Epithelial cell of umbilical artery (primary cell): ENCODE results near the gene GGT7. TPM values are rescaled to one million over a fixed set of nuclear protein-coding genes. Genes with fewer than 3 reads are reported as not detected.

Experiments used
- total RNA-seq: library from RNA; depleted of rRNA; stranded (reverse); fragments of >200 nt; gene quantifications from 2 replicates; pipeline ENCODE4 v1.2.3, GENCODE V29; 2014

Gene GGT7, protein sequence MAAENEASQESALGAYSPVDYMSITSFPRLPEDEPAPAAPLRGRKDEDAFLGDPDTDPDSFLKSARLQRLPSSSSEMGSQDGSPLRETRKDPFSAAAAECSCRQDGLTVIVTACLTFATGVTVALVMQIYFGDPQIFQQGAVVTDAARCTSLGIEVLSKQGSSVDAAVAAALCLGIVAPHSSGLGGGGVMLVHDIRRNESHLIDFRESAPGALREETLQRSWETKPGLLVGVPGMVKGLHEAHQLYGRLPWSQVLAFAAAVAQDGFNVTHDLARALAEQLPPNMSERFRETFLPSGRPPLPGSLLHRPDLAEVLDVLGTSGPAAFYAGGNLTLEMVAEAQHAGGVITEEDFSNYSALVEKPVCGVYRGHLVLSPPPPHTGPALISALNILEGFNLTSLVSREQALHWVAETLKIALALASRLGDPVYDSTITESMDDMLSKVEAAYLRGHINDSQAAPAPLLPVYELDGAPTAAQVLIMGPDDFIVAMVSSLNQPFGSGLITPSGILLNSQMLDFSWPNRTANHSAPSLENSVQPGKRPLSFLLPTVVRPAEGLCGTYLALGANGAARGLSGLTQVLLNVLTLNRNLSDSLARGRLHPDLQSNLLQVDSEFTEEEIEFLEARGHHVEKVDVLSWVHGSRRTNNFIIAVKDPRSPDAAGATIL
- 3.2 and 3.9 TPM in 2 replicates for total RNA-seq

GRCh38 chr20:34872622-34873224 lies at the start of gene GGT7:
Gene GGT7, minus strand, starts transcription at chr20:34872856. Its CDS starts 41 bp downstream, at chr20:34872815.

DNA sequence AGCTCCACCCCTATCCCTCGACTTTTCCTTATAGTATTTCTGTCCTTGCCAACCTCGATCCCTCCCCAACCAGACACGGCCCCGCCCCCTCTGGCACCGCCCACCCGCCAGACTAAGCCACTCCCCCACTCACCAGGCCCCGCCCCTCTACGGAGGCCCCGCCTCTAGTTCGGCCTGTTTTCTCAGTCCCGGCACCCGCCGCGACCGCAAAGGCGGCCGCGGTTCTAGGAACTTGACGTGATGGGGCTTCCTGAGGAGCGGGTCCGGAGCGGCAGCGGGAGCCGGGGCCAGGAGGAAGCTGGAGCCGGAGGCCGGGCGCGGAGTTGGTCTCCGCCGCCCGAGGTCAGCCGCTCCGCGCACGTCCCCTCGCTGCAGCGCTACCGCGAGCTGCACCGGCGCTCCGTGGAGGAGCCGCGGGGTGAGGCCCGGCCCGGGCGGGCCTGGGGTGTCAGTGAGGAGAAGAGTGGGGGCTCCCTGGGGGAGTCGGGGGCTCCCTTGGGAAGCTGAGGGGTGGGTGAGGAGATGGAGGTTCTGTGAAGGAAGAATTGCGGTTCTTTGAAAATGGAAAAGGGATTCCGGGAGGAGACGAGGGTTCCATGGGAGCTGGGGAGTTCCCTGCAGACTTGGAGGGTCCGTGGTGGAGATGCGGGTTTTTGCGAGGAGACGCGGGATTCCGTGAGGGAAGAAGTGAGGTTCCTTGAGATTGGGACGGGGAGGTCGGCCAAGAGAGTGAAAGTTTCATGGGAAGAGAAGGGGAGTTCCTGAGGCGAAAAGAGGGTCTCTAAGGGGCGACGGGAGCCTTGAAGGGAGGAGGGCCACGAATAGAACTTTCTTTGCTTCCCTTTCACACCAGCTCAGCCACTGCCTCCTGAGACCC lies 4.0 kb upstream of the GGT7 start, which contains the start of gene ACSS2:
ACSS2 (plus strand) TSS at position 207 of the 877 bp plus-strand sequence; CDS start at position 241, 34 bp downstream.

GRCh38 chr20:34825530-34826362 lies 46.9 kb downstream of the GGT7 start, which contains the start of gene NCOA6:
Gene NCOA6, minus strand, starts transcription at chr20:34825651. Its CDS starts 43,296 bp downstream, at chr20:34782355.

Other genes with a start within 250 kb of the GGT7 start
- 5.8 and 7.1 TPM in 2 replicates for gene PIGU, start 195.8 kb downstream of the GGT7 start, total RNA-seq
- 3.0 and 4.5 TPM in 2 replicates for gene TP53INP2, start 168.5 kb downstream of the GGT7 start, total RNA-seq
- gene NCOA6, start 47.2 kb downstream of the GGT7 start, total RNA-seq, result 3.5 and 5.2 TPM in 2 replicates
- 46.1 and 52.0 TPM in 2 replicates for gene ACSS2, start 3.8 kb upstream of the GGT7 start, total RNA-seq
- 54.6 and 55.2 TPM in 2 replicates for gene GSS, start 83.0 kb upstream of the GGT7 start, total RNA-seq
- gene MYH7B, start 83.0 kb upstream of the GGT7 start, total RNA-seq, result not detected in 2 replicates
- gene TRPC4AP, start 220.0 kb upstream of the GGT7 start, total RNA-seq, result 65.5 and 67.2 TPM in 2 replicates